T-helper 17 cell (primary cell): ENCODE results near the gene TAF11L9. TPM values are rescaled to one million over a fixed set of nuclear protein-coding genes. Genes with fewer than 3 reads are reported as not detected.
A peak's percentile ranks its signal among the peaks of the same experiment; 100 is the strongest.
"Not testable (repeated sequence)": the region's sequence is repeated elsewhere in the genome, so short reads cannot be mapped to it uniquely, and the experiment has no call there.

Experiments
- ATAC-seq: fragments of 150-1000 bp; cut with Tn5 transposase; 2 replicates; pipeline ENCODE4 v1.10.0; 2021; ENCODE audit warnings: mild to moderate bottlenecking, moderate library complexity
- DNase-seq, 3 donors: peaks; one replicate each; pipeline versions ENCODE4 v3.0.0 to v3.0.0-alpha.2; 2020 to 2021
- H3K9me3 ChIP-seq: one replicate; pipeline ENCODE4 v1.7.0; 2013; ENCODE audit warnings: low read length, mild to moderate bottlenecking; ENCODE audit not compliant: control insufficient read depth, poor library complexity, severe bottlenecking
- H3K27ac Mint-ChIP-seq: one replicate; pipeline ENCODE4 v1.8.0; 2022; ENCODE audit warnings: mild to moderate bottlenecking, moderate library complexity, mixed read lengths
- H3K27me3 Mint-ChIP-seq: one replicate; pipeline ENCODE4 v1.8.0; 2022; ENCODE audit warnings: mixed read lengths
- H3K36me3 Mint-ChIP-seq: one replicate; pipeline ENCODE4 v1.8.0; 2022; ENCODE audit warnings: low read depth, mixed read lengths
- H3K4me1 Mint-ChIP-seq: one replicate; pipeline ENCODE4 v1.8.0; 2022; ENCODE audit warnings: mild to moderate bottlenecking, mixed read lengths
- H3K4me3 Mint-ChIP-seq: one replicate; pipeline ENCODE4 v1.8.0; 2022; ENCODE audit warnings: mild to moderate bottlenecking, moderate library complexity, mixed read lengths
- total RNA-seq, 4 donors: library from RNA in 2 of 4; stranded (reverse) in 2 of 4; gene quantifications; one replicate each; pipeline ENCODE4 v1.2.3 and lab custom pipeline; 2022 to 2026

TAF11L9 gene
- total RNA-seq = not detected
- total RNA-seq (lab: John Stamatoyannopoulos, UW) = 0 reads per million in 2 donors

DNA sequence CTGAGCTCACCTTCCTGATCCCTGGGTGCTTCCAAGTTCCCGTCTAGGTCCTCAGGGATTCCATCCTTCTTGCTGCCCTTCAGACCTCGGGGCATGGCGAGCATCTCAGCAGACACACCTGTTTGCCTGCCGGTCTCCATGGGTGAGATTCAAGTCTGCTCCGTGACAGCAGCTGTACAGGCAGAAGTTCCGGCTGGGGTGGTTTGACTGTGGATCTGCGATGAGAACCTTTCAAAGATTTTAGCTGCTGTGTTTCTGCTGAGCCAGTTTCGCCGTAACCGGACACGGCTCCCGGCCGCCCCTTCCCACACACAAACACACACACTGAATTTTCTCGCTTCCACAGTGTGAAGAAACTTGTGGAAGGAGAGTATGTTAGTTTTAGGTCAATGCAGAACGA is at the start of gene TAF11L9:
Gene TAF11L9, minus strand, starts transcription at position 140 of the 400 bp plus-strand sequence.
- H3K4me1 Mint-ChIP-seq, ATAC-seq, H3K4me3 Mint-ChIP-seq, H3K27me3 Mint-ChIP-seq, H3K27ac Mint-ChIP-seq, H3K36me3 Mint-ChIP-seq, H3K9me3 ChIP-seq: not testable (repeated sequence)
- peak in 1 of 3 donors; percentile 12 for DNase-seq

DNA sequence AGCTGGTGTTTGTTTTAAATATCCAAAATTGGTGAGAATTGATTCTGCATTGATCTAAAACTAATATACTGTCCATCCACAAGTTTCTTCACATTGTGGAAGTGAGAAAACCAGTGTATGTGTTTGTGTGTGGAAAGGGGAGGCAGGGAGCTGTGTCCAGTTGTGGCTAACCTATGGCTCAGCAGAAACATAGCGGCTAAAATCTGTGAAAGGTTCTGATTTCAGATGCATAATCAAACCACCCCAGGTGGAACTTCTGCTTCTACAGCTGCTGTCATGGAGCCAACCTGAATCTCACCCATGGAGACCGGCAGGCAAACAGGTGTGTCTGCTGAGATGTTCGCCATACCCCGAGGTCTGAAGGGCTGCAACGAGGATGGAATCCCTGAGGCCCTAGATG is 40.0 kb upstream of the TAF11L9 start, which contains the start of gene TAF11L14:
Gene TAF11L14, plus strand, starts transcription at position 301 of the 400 bp plus-strand sequence.
- ATAC-seq = no peak
- no peak for DNase-seq
- Mint-ChIP-seq H3K36me3 (no peaks in the 10 kb centered on the region), H3K27me3 (no peaks in the 10 kb centered on the region), H3K27ac (no peak within 1 kb of the TSS), H3K4me3 (no peak within 1 kb of the TSS), H3K4me1 (no peaks in the 10 kb centered on the region)
- no peaks in the 10 kb centered on the region for H3K9me3 ChIP-seq

DNA sequence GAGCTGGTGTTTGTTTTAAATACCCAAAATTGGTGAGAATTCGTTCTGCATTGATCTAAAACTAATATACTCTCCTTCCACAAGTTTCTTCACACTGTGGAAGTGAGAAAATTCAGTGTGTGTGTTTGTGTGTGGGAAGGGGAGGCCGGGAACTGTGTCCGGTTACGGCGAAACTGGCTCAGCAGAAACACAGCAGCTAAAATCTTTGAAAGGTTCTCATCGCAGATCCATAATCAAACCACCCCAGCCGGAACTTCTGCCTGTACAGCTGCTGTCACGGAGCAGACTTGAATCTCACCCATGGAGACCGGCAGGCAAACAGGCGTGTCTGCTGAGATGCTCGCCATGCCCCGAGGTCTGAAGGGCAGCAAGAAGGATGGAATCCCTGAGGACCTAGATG is 37.6 kb upstream of the TAF11L9 start, which contains the start of gene TAF11L13:
Gene TAF11L13, plus strand, starts transcription at position 301 of the 400 bp plus-strand sequence.
- not testable (repeated sequence) for H3K27ac Mint-ChIP-seq, H3K4me1 Mint-ChIP-seq, H3K36me3 Mint-ChIP-seq, DNase-seq, H3K9me3 ChIP-seq, ATAC-seq, H3K4me3 Mint-ChIP-seq, H3K27me3 Mint-ChIP-seq

DNA sequence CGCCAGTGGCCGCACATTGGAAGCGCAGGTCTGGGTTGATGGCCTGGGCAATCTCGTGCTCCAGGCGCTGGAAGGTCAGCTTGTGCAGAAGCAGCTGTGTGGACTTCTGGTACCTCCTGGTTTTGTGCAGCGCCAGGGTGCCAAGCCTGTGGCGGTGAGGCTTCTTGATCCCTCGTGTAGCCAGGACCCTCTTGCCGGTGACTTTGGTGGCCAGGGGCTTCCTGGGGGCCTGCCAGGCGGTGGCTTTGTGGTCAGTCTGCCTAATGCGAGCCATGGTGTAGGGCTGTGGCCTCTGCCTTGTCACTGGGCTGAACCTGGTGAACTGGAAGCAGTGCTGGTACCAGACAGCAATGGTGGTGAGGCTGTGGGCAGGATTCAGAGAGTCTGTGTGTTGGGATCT is 31.5 kb upstream of the TAF11L9 start:
- DNase-seq (no peak), ATAC-seq (no peak)
- no peaks in the 10 kb centered on the region for H3K27me3 Mint-ChIP-seq
- no peak overlapping the region for H3K4me3 Mint-ChIP-seq
- no peak overlapping the region for H3K27ac Mint-ChIP-seq
- no peaks in the 10 kb centered on the region for H3K9me3 ChIP-seq
- H3K36me3 Mint-ChIP-seq = no peaks in the 10 kb centered on the region
- no peaks in the 10 kb centered on the region for H3K4me1 Mint-ChIP-seq

DNA sequence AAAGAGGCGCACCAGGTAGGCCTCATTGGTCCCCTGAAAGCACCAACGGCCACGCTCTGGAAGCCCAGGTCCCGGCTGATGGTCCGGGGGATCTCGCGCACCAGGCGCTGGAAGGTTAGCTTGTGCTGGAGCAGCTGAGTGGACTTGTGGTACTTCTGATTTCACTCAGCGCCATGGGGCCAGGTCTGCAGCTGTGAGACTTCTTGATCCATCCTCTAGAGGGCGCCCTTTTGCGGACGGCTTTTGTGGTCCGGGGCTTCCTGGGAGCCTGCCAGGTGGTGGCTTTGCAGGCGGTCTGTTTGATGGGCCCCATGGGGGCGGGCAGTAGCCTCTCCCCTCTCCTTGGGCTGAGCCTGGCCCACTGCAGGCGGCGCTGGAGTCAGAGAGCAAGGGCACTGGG is 26.4 kb upstream of the TAF11L9 start:
- Mint-ChIP-seq H3K4me1 (no peaks in the 10 kb centered on the region), H3K27me3 (no peaks in the 10 kb centered on the region), H3K4me3 (no peak overlapping the region), H3K27ac (no peak overlapping the region), H3K36me3 (no peaks in the 10 kb centered on the region)
- no peaks in the 10 kb centered on the region for H3K9me3 ChIP-seq
- ATAC-seq (no peak), DNase-seq (no peak)

DNA sequence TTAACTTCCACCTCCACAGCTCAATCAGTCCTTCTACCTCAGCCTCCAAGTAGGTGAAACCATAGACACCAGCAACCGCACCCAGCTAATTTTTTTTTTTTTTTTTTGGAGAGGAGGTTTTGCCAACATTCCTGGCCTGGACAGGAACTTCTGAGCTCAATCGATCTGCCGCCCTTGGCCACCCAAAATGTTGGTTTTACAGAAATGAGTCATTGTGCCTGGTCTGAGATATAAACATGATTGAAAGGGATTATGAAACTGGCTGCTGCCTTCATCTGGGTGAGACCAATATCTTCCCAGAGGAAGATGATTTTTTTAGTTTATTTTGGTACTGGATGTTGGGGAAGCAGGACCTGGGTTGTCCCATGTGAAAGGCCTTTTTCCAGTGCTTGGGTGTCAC is 25.2 kb upstream of the TAF11L9 start:
- Mint-ChIP-seq H3K36me3 (no peaks in the 10 kb centered on the region), H3K27ac (no peak overlapping the region), H3K27me3 (no peaks in the 10 kb centered on the region), H3K4me3 (no peak overlapping the region), H3K4me1 (no peaks in the 10 kb centered on the region)
- ATAC-seq = no peak
- no peaks in the 10 kb centered on the region for H3K9me3 ChIP-seq
- no peak for DNase-seq

DNA sequence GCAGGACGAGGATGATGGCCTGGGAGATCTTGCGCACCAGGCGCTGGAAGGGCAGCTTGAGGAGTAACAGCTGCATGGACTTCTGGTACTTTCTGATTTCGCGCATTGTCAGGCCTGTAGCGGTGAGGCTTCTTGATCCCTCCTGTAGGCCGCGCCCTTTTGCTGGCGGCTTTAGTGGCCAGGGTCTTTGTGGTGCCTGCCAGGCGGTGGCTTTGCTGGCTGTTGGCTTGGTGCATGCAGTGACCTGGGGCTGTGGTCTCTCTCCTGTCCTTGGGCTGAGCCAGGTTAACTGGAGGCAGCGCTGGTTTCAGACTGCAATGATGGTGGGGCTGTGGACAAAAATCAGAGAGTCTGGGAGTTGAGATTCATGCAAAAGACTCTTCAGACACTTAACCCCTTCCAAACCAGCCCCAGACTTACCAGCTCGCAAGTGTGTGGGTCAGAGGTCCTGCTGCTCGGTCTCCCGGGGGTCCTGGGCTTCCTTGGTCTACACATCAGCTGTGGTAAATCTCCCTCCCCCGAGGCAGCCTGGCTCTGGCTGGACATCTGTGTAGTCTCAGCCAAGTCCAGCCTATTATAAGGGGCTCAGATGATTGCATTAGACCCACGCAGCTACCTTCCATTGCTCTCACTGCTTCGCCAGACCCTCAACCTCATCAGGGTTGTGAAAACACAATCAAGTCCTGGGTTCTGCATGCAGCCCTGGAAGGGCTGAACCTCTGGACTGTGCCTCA is 20.8 kb upstream of the TAF11L9 start:
- no peak overlapping the region for H3K27ac Mint-ChIP-seq
- no peaks in the 10 kb centered on the region for H3K27me3 Mint-ChIP-seq
- no peak for DNase-seq

DNA sequence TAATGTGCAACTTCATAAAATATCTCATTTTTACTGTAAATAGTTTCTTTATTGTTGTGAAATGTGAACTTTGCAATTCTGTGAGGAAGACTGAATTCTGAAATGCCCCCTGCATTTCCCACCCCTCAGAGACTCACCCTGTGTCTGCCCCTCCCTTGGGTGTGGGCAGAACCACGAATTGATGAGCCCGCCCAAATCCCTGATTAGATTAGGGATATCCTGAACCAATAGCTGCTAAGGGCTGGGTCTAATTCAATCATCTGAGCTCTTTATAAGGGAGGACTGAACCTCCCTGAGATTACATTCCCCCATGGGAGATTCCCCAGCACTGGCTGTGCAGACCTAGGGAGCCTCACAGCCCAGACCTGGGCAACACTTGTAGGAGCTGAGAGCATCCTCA is 15.9 kb upstream of the TAF11L9 start, which contains the start of gene TAF11L12:
Gene TAF11L12, plus strand, starts transcription at position 301 of the 400 bp plus-strand sequence.
- not testable (repeated sequence) for H3K36me3 Mint-ChIP-seq, ATAC-seq, H3K4me1 Mint-ChIP-seq

More for the DNA sequence above, 20.8 kb upstream of the TAF11L9 start:
- no peaks in the 10 kb centered on the region for H3K36me3 Mint-ChIP-seq
- no peaks in the 10 kb centered on the region for H3K9me3 ChIP-seq
- no peaks in the 10 kb centered on the region for H3K4me1 Mint-ChIP-seq
- ATAC-seq = no peak
- H3K4me3 Mint-ChIP-seq = no peak overlapping the region

DNA sequence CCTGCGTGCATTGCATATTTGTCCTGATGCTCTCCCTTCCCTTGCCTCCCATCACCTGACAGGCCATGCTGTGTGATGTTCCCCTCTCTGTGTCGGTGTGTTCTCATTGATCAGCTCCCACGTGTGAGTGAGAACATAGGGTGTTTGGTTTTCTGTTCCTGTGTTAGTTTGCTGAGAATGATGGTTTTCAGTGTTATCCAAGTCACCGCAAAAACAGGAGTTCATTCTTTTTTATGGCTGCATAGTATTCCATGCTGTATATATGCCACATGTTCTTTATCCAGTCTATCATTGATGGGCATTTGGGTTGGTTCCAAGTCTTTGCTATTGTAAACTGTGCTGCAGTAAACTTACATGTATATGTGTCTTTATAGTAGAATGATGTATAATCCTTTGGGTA is 13.3 kb upstream of the TAF11L9 start:
- H3K9me3 ChIP-seq, ATAC-seq, H3K4me1 Mint-ChIP-seq, H3K27ac Mint-ChIP-seq, H3K36me3 Mint-ChIP-seq, H3K4me3 Mint-ChIP-seq, H3K27me3 Mint-ChIP-seq, DNase-seq: not testable (repeated sequence)

More for the DNA sequence above, 15.9 kb upstream of the TAF11L9 start, which contains the start of gene TAF11L12:
- H3K4me3 Mint-ChIP-seq, H3K27ac Mint-ChIP-seq, DNase-seq, H3K27me3 Mint-ChIP-seq, H3K9me3 ChIP-seq: not testable (repeated sequence)

DNA sequence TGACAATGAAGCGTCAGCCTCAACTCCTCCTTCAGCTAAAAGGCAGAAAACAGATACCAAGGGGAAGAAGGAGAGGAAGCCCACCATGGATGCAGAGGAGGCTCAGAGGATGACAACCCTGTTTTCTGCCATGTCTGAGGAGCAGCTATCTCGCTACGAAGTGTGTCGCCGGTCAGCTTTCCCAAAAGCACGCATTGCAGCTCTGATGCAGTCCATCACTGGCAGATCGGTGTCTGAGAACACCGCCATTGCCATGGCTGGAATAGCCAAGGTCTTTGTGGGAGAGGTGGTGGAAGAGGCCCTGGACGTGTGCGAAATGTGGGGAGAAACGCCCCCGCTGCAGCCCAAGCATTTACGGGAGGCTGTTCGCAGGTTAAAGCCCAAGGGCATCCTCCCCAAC is 10.8 kb upstream of the TAF11L9 start:
- Mint-ChIP-seq H3K27me3 (no peaks in the 10 kb centered on the region), H3K4me3 (no peak overlapping the region), H3K27ac (no peak overlapping the region), H3K4me1 (no peaks in the 10 kb centered on the region), H3K36me3 (no peaks in the 10 kb centered on the region)
- H3K9me3 ChIP-seq = no peaks in the 10 kb centered on the region
- DNase-seq (no peak), ATAC-seq (no peak)

DNA sequence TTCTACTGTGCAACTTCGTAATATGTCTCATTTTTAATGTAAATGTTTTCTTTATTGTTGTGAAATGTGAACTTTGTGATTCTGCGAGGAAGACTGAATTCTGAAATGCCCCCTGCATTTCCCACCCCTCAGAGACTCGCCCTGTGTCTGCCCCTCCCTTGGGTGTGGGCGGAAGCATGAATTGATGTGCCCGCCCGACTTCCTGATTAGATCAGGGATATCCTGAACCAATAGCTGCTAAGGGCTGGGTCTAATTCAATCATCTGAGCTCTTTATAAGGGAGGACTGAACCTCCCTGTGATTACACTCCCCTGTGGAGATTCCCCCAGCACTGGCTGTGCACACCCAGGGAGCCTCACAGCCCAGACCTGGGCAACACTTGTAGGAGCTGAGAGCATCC is 9.7 kb upstream of the TAF11L9 start, which contains the start of gene TAF11L11:
Gene TAF11L11, plus strand, starts transcription at position 304 of the 400 bp plus-strand sequence.
- not testable (repeated sequence) for DNase-seq, H3K9me3 ChIP-seq, H3K27ac Mint-ChIP-seq, H3K36me3 Mint-ChIP-seq, H3K4me3 Mint-ChIP-seq, H3K27me3 Mint-ChIP-seq, H3K4me1 Mint-ChIP-seq, ATAC-seq

DNA sequence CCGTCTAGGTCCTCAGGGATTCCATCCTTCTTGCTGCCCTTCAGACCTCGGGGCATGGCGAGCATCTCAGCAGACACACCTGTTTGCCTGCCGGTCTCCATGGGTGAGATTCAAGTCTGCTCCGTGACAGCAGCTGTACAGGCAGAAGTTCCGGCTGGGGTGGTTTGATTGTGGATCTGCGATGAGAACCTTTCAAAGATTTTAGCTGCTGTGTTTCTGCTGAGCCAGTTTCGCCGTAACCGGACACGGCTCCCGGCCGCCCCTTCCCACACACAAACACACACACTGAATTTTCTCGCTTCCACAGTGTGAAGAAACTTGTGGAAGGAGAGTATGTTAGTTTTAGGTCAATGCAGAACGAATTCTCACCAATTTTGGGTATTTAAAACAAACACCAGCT is 3.5 kb upstream of the TAF11L9 start, which contains the start of gene TAF11L10:
Gene TAF11L10, minus strand, starts transcription at position 101 of the 400 bp plus-strand sequence.
- not testable (repeated sequence) for H3K4me3 Mint-ChIP-seq, H3K4me1 Mint-ChIP-seq, ATAC-seq, H3K27ac Mint-ChIP-seq, H3K27me3 Mint-ChIP-seq, H3K9me3 ChIP-seq, H3K36me3 Mint-ChIP-seq, DNase-seq

DNA sequence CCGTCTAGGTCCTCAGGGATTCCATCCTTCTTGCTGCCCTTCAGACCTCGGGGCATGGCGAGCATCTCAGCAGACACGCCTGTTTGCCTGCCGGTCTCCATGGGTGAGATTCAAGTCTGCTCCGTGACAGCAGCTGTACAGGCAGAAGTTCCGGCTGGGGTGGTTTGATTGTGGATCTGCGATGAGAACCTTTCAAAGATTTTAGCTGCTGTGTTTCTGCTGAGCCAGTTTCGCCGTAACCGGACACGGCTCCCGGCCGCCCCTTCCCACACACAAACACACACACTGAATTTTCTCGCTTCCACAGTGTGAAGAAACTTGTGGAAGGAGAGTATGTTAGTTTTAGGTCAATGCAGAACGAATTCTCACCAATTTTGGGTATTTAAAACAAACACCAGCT is 3.3 kb downstream of the TAF11L9 start, which contains the start of gene TAF11L8:
Gene TAF11L8, minus strand, starts transcription at position 101 of the 400 bp plus-strand sequence.
- not testable (repeated sequence) for ATAC-seq, H3K36me3 Mint-ChIP-seq, H3K9me3 ChIP-seq, H3K4me3 Mint-ChIP-seq, H3K4me1 Mint-ChIP-seq, DNase-seq, H3K27ac Mint-ChIP-seq, H3K27me3 Mint-ChIP-seq

DNA sequence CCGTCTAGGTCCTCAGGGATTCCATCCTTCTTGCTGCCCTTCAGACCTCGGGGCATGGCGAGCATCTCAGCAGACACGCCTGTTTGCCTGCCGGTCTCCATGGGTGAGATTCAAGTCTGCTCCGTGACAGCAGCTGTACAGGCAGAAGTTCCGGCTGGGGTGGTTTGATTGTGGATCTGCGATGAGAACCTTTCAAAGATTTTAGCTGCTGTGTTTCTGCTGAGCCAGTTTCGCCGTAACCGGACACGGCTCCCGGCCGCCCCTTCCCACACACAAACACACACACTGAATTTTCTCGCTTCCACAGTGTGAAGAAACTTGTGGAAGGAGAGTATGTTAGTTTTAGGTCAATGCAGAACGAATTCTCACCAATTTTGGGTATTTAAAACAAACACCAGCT is 8.5 kb downstream of the TAF11L9 start, which contains the start of gene TAF11L7:
Gene TAF11L7, minus strand, starts transcription at position 101 of the 400 bp plus-strand sequence.
- not testable (repeated sequence) for H3K9me3 ChIP-seq, H3K4me3 Mint-ChIP-seq, H3K4me1 Mint-ChIP-seq, H3K27me3 Mint-ChIP-seq, H3K36me3 Mint-ChIP-seq, H3K27ac Mint-ChIP-seq, ATAC-seq, DNase-seq
